Neuronal stem cell (in vitro differentiated cells): ENCODE results near the gene KCNN3.
"Not testable (repeated sequence)": the region's sequence is repeated elsewhere in the genome, so short reads cannot be mapped to it uniquely, and the experiment has no call there.

Experiments
- DNase-seq: peaks from one replicate; pipeline ENCODE4 v3.0.0-alpha.2; 2013; ENCODE audit warnings: low spot score
- H2AFZ ChIP-seq: one replicate; pipeline ENCODE4 v1.6.1; 2013; ENCODE audit warnings: mild to moderate bottlenecking, low read length, inconsistent platforms
- H2AK5ac ChIP-seq: 2 replicates; pipeline ENCODE4 v1.6.1; 2013; ENCODE audit warnings: low read depth, mild to moderate bottlenecking, inconsistent platforms, low read length, moderate library complexity, mixed read lengths
- H2BK120ac ChIP-seq: 2 replicates; pipeline ENCODE4 v1.6.1; 2013; ENCODE audit warnings: low read depth, mild to moderate bottlenecking, inconsistent platforms, low read length, moderate library complexity, mixed read lengths
- H2BK12ac ChIP-seq: one replicate; pipeline ENCODE4 v1.6.1; 2013; ENCODE audit warnings: low read length, inconsistent platforms
- H2BK15ac ChIP-seq: 2 replicates; pipeline ENCODE4 v1.6.1; 2013; ENCODE audit warnings: mild to moderate bottlenecking, low read length, inconsistent platforms, mixed read lengths
- H2BK5ac ChIP-seq: one replicate; pipeline ENCODE4 v1.6.1; 2013; ENCODE audit warnings: inconsistent platforms, mild to moderate bottlenecking, low read length, moderate library complexity
- H3K14ac ChIP-seq: one replicate; pipeline ENCODE4 v1.6.1; 2013; ENCODE audit warnings: low read length, inconsistent platforms
- H3K18ac ChIP-seq: 2 replicates; pipeline ENCODE4 v1.6.1; 2013; ENCODE audit warnings: low read length, inconsistent platforms
- H3K23ac ChIP-seq: 2 replicates; pipeline ENCODE4 v1.6.1; 2013; ENCODE audit warnings: low read depth, mild to moderate bottlenecking, mixed read lengths, low read length, inconsistent platforms; ENCODE audit not compliant: poor library complexity
- H3K27ac ChIP-seq: replicated peaks from 3 replicates; pipeline ENCODE4 v1.5.1; 2013; ENCODE audit warnings: low read length, inconsistent platforms
- H3K27me3 ChIP-seq, 3 experiments: 2 replicates each; pipeline ENCODE4 v1.6.1; 2013; ENCODE audit warnings: low read length in 3 of 3, mild to moderate bottlenecking in 2 of 3, inconsistent platforms in 1 of 3, low read depth in 1 of 3, mixed read lengths in 1 of 3, moderate library complexity in 1 of 3; ENCODE audit not compliant: control insufficient read depth in 3 of 3, insufficient read depth in 3 of 3
- H3K36me3 ChIP-seq, 2 donors: replicated peaks in 1 of 2; 2 replicates each; pipeline ENCODE4 v1.6.1; 2013; ENCODE audit warnings: low read length in 2 of 2; ENCODE audit not compliant: control insufficient read depth in 2 of 2, insufficient read depth in 2 of 2
- H3K4ac ChIP-seq: 2 replicates; pipeline ENCODE4 v1.6.1; 2013; ENCODE audit warnings: inconsistent platforms, mild to moderate bottlenecking, low read length, moderate library complexity
- H3K4me1 ChIP-seq, 2 donors: 1 replicate in 1 of 2; 2 replicates in 1 of 2; pipeline ENCODE4 v1.6.1; 2013; ENCODE audit warnings: low read length in 2 of 2, low read depth in 1 of 2; ENCODE audit not compliant: control insufficient read depth in 2 of 2, insufficient read depth in 1 of 2
- H3K4me2 ChIP-seq: one replicate; pipeline ENCODE4 v1.6.1; 2013; ENCODE audit warnings: mild to moderate bottlenecking, low read length, inconsistent platforms; ENCODE audit not compliant: insufficient read depth, poor library complexity, severe bottlenecking
- H3K4me3 ChIP-seq, 2 donors: 2 replicates each; pipeline ENCODE4 v1.5.1; 2013; ENCODE audit warnings: low read length in 2 of 2, mild to moderate bottlenecking in 2 of 2, inconsistent platforms in 1 of 2, moderate library complexity in 1 of 2
- H3K79me1 ChIP-seq: one replicate; pipeline ENCODE4 v1.6.1; 2013; ENCODE audit warnings: low read depth, mild to moderate bottlenecking, inconsistent platforms, low read length, moderate library complexity
- H3K9ac ChIP-seq: one replicate; pipeline ENCODE4 v1.6.1; 2013; ENCODE audit warnings: mild to moderate bottlenecking, low read depth, low read length, inconsistent platforms; ENCODE audit not compliant: poor library complexity
- H3K9me3 ChIP-seq, 2 donors: replicated peaks in 1 of 2; 2 replicates each; pipeline versions ENCODE3 to v1.6.1; 2013; ENCODE audit warnings: low read length in 2 of 2, mild to moderate bottlenecking in 2 of 2, inconsistent platforms in 1 of 2, low read depth in 1 of 2, mixed read lengths in 1 of 2, moderate library complexity in 1 of 2; ENCODE audit not compliant: control insufficient read depth in 2 of 2, insufficient read depth in 1 of 2
- H4K8ac ChIP-seq: one replicate; pipeline ENCODE4 v1.6.1; 2013; ENCODE audit warnings: low read depth, mild to moderate bottlenecking, inconsistent platforms, low read length, moderate library complexity
- H4K91ac ChIP-seq: one replicate; pipeline ENCODE4 v1.6.1; 2013; ENCODE audit warnings: low read length, low read depth, mild to moderate bottlenecking, inconsistent platforms; ENCODE audit not compliant: poor library complexity
- WGBS, 2 donors: extraction: QIAGEN DNeasy Blood & Tissue Kit; methylation state at CpG; one replicate each; pipeline ENCODE4 v1.1.7; 2013; ENCODE audit warnings: missing lambda C conversion rate in 2 of 2, mixed read lengths in 1 of 2; ENCODE audit not compliant: insufficient read length in 2 of 2, insufficient replicate concordance in 1 of 2; ENCODE audit errors: extremely low coverage in 2 of 2; 5-methylcytosine and 5-hydroxymethylcytosine counted together

Gene KCNN3

GRCh38 chr1:154910851-154911250, 40.8 kb upstream of the KCNN3 start:
- no peak for DNase-seq
- no CpG with 5 or more reads among the region's 5 CpGs for WGBS, 2 donors
- H3K4ac ChIP-seq, result no peak overlapping the region

DNA sequence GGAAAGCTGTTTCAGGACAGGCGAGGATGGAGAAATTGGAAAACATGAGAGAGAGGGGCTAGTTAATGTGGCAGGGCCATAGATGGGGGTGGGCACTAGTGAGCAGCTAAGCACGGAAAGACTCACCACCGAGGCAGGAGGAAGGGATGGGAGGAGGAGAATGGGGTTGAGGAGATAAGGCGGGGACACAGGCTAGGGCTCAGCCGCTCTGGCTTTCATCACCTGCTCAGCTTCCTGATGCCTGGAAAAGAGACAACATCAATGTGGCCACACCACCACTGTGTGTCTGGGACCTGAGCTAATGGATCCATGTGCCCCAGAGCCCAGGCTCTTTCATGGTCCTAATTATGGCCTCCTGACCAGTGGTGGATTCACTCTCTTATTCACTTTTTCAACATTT, 38.9 kb upstream of the KCNN3 start:
- WGBS, 2 donors, result no CpG with 5 or more reads among the region's 5 CpGs

More at GRCh38 chr1:154910851-154911250, 40.8 kb upstream of the KCNN3 start:
- no peak overlapping the region for H3K18ac ChIP-seq
- H2BK12ac ChIP-seq, result no peak overlapping the region
- no peak overlapping the region for H3K4me3 ChIP-seq
- no peaks in the 10 kb centered on the region for H3K79me1 ChIP-seq
- no peak overlapping the region for H2AK5ac ChIP-seq
- H2AFZ ChIP-seq, result no peak overlapping the region
- H3K36me3 ChIP-seq, result no peaks in the 10 kb centered on the region
- no peak overlapping the region for H4K91ac ChIP-seq
- no peak overlapping the region for H3K14ac ChIP-seq
- H3K23ac ChIP-seq, result no peak overlapping the region
- no peaks in the 10 kb centered on the region for H3K27me3 ChIP-seq
- no peak overlapping the region for H2BK5ac ChIP-seq
- no peaks in the 10 kb centered on the region for H3K4me1 ChIP-seq
- H2BK120ac ChIP-seq, result no peak overlapping the region
- H2BK15ac ChIP-seq, result no peak overlapping the region
- H3K4me2 ChIP-seq, result no peak overlapping the region
- no peak overlapping the region for H3K27ac ChIP-seq
- no peak overlapping the region for H3K9ac ChIP-seq
- H4K8ac ChIP-seq, result no peak overlapping the region
- H3K9me3 ChIP-seq, result peaks cover 14 to 22% of the 10 kb centered on the region in 2 donors

DNA sequence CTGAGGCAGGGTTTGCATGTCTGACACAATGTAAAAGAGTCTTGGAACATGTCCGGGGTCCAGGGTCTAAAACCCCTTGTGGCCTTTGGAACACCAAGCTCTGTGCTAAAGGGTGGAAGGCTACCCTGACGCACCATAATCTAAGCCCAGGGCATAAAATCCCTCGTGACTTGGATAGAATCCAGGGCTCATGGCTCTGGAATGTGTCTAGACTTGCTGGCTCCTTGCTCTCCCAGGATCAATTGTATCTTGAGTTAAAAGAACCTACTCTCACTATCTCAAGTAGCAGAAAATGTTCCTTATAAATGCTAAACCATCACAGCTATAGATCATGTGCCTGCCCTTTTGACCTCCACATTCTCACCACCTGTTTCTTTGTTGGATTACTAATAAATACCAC, 38.0 kb upstream of the KCNN3 start:
- not testable (repeated sequence) for H3K4me2 ChIP-seq, H4K8ac ChIP-seq, H3K18ac ChIP-seq, H4K91ac ChIP-seq, H3K4me1 ChIP-seq, H2BK12ac ChIP-seq, H3K36me3 ChIP-seq, H2BK120ac ChIP-seq, H3K14ac ChIP-seq, H3K9ac ChIP-seq, H2AK5ac ChIP-seq, H3K27me3 ChIP-seq, H3K27ac ChIP-seq, H3K4me3 ChIP-seq, H2BK5ac ChIP-seq, H3K23ac ChIP-seq, DNase-seq, H3K79me1 ChIP-seq, H2AFZ ChIP-seq, H3K4ac ChIP-seq, H2BK15ac ChIP-seq
- no CpG with 5 or more reads among the region's 3 CpGs for WGBS, 2 donors
- H3K9me3 ChIP-seq, result peaks cover 14 to 22% of the 10 kb centered on the region in 2 donors

More for the DNA sequence above, 38.9 kb upstream of the KCNN3 start:
- H3K4me2 ChIP-seq, result no peak overlapping the region
- no peaks in the 10 kb centered on the region for H3K4me1 ChIP-seq
- peaks cover 14 to 22% of the 10 kb centered on the region in 2 donors for H3K9me3 ChIP-seq
- H3K79me1 ChIP-seq, result no peaks in the 10 kb centered on the region
- no peak overlapping the region for H3K9ac ChIP-seq
- no peak overlapping the region for H3K14ac ChIP-seq
- no peak overlapping the region for H3K4me3 ChIP-seq
- H2AK5ac ChIP-seq, result no peak overlapping the region
- no peak overlapping the region for H4K91ac ChIP-seq
- H2BK15ac ChIP-seq, result no peak overlapping the region
- H3K23ac ChIP-seq, result no peak overlapping the region
- H3K27ac ChIP-seq, result no peak overlapping the region
- H4K8ac ChIP-seq, result no peak overlapping the region
- no peak overlapping the region for H2AFZ ChIP-seq
- H3K4ac ChIP-seq, result no peak overlapping the region
- no peak for DNase-seq
- H3K18ac ChIP-seq, result no peak overlapping the region
- H2BK120ac ChIP-seq, result no peak overlapping the region
- H2BK12ac ChIP-seq, result no peak overlapping the region
- H3K27me3 ChIP-seq, result no peaks in the 10 kb centered on the region
- H3K36me3 ChIP-seq, result no peaks in the 10 kb centered on the region
- H2BK5ac ChIP-seq, result no peak overlapping the region

GRCh38 chr1:154906621-154907081, 36.6 kb upstream of the KCNN3 start:
- Histone ChIP-seq H3K18ac (no peak overlapping the region), H2AFZ (no peak overlapping the region), H4K91ac (no peak overlapping the region), H3K9me3 (peaks cover 14 to 22% of the 10 kb centered on the region in 2 donors), H2BK5ac (no peak overlapping the region), H2AK5ac (no peak overlapping the region), H3K9ac (no peak overlapping the region), H2BK120ac (no peak overlapping the region), H2BK12ac (no peak overlapping the region), H3K27ac (no peak overlapping the region), H3K36me3 (no peaks in the 10 kb centered on the region), H3K4ac (no peak overlapping the region), H4K8ac (no peak overlapping the region), H3K27me3 (no peaks in the 10 kb centered on the region), H3K4me2 (no peak overlapping the region), H3K79me1 (no peaks in the 10 kb centered on the region), H2BK15ac (no peak overlapping the region), H3K4me1 (no peaks in the 10 kb centered on the region), H3K14ac (no peak overlapping the region), H3K23ac (no peak overlapping the region), H3K4me3 (no peak overlapping the region)
- no peak for DNase-seq
- WGBS, 2 donors, result no CpG with 5 or more reads among the region's 7 CpGs
